ENCODE measurements around the gene CIROP. TPM values are rescaled to one million over a fixed set of nuclear protein-coding genes. Genes with fewer than 3 reads are reported as not detected.

CIROP gene
- total and polyA plus RNA-seq, 4 donors: not detected

- peaks cover 0 to 2% (median 1%) of the 10 kb centered on the region in 4 donors for H3K36me3 ChIP-seq (ENCODE audit: control insufficient read depth in 4 of 4, insufficient read depth in 3 of 4, low read depth in 1 of 4, low read length in 3 of 4)
- H3K27me3 ChIP-seq (ENCODE audit: control insufficient read depth in 4 of 4, insufficient read depth in 4 of 4, low read length in 3 of 4): no peaks in the 10 kb centered on the region
- H3K4me1 ChIP-seq (ENCODE audit: control insufficient read depth in 4 of 4, insufficient read depth in 4 of 4, low read length in 3 of 4): no peaks in the 10 kb centered on the region
- no peak overlapping the region for H3K9ac ChIP-seq (ENCODE audit: low read depth in 1 of 2, low read length in 2 of 2)
- WGBS: 87% methylated on average over 16 of the region's 16 CpGs
- H3K27ac ChIP-seq (ENCODE audit: low read depth in 1 of 2, low read length in 2 of 2): no peak overlapping the region
- no peak for DNase-seq (ENCODE audit: low spot score)
- H3K9me3 ChIP-seq (ENCODE audit: control insufficient read depth in 4 of 4, low read length in 3 of 4): no peaks in the 10 kb centered on the region
- no peak overlapping the region for H3K4me3 ChIP-seq (ENCODE audit: low read depth in 1 of 3, low read length in 3 of 3)
- TF ChIP-seq TAF1 (conservative IDR thresholded peaks at IDR 0.05): no peak
- no peak for TF ChIP-seq GABPA (IDR thresholded peaks at IDR 0.05 in 1 of 2, conservative IDR thresholded peaks at IDR 0.05 in 1 of 2)
- TF ChIP-seq RAD21 (IDR thresholded peaks at IDR 0.05): no peak
- TF ChIP-seq FOXA2 (IDR thresholded peaks at IDR 0.05): no peak
- TF ChIP-seq RXRA (IDR thresholded peaks at IDR 0.05): no peak
- TF ChIP-seq EGR1 (IDR thresholded peaks at IDR 0.05; ENCODE audit: low read depth in 2 of 2): no peak
- no peak for TF ChIP-seq MAX (IDR thresholded peaks at IDR 0.05)
- TF ChIP-seq ZBTB33 (IDR thresholded peaks at IDR 0.05): no peak
- no peak for TF ChIP-seq JUND (IDR thresholded peaks at IDR 0.05)
- no peak for TF ChIP-seq YY1 (IDR thresholded peaks at IDR 0.05)
- no peak for TF ChIP-seq ATF3 (IDR thresholded peaks at IDR 0.05)
- no peak for TF ChIP-seq HNF4G (IDR thresholded peaks at IDR 0.05)
- TF ChIP-seq CTCF (IDR thresholded peaks at IDR 0.05; ENCODE audit: low read depth, low read length, missing input control): no peak
- no peak for TF ChIP-seq HNF4A (conservative IDR thresholded peaks at IDR 0.05)
- no peak for TF ChIP-seq NR2F2 (IDR thresholded peaks at IDR 0.05)
- no peak for TF ChIP-seq FOXA1 (IDR thresholded peaks at IDR 0.05)
- TF ChIP-seq SP1 (IDR thresholded peaks at IDR 0.05): no peak
These were observed 31.9 kb upstream of the CIROP start for GRCh38 chr14:23136566-23137133.

GRCh38 chr14:23132970-23133369 lies 28.2 kb upstream of the CIROP start:
- H3K36me3 ChIP-seq (ENCODE audit: control insufficient read depth in 4 of 4, insufficient read depth in 3 of 4, low read depth in 1 of 4, low read length in 3 of 4): no peaks in the 10 kb centered on the region
- TF ChIP-seq REST (IDR thresholded peaks at IDR 0.05) (no peak), FOXA2 (IDR thresholded peaks at IDR 0.05) (no peak)
- 82% methylated on average over 8 of the region's 8 CpGs for WGBS

More at GRCh38 chr14:23132970-23133369, 28.2 kb upstream of the CIROP start:
- Histone ChIP-seq H3K4me3 (ENCODE audit: low read depth in 1 of 3, low read length in 3 of 3) (no peak overlapping the region), H3K9me3 (ENCODE audit: control insufficient read depth in 4 of 4, low read length in 3 of 4) (no peaks in the 10 kb centered on the region), H3K4me1 (ENCODE audit: control insufficient read depth in 4 of 4, insufficient read depth in 4 of 4, low read length in 3 of 4) (peaks cover 0 to 4% (median 0%) of the 10 kb centered on the region in 4 donors), H3K9ac (ENCODE audit: low read depth in 1 of 2, low read length in 2 of 2) (no peak overlapping the region), H3K27ac (ENCODE audit: low read depth in 1 of 2, low read length in 2 of 2) (no peak overlapping the region), H3K27me3 (ENCODE audit: control insufficient read depth in 4 of 4, insufficient read depth in 4 of 4, low read length in 3 of 4) (no peaks in the 10 kb centered on the region)
- no peak for DNase-seq (ENCODE audit: low spot score)
